ENCODE results near the gene ADCK1.

GRCh38 chr14:77892381-77892871, 92.5 kb downstream of the ADCK1 start:
- TF ChIP-seq EZH2 (IDR thresholded peaks at IDR 0.05; ENCODE audit: low read depth) (no peak), CTCF (conservative IDR thresholded peaks at IDR 0.05) (no peak)

Measured in PC-9 (cell line).